ENCODE data around the gene TIMP2.
A peak's percentile ranks its signal among the peaks of the same experiment; 100 is the strongest.

The TIMP2 gene

DNA sequence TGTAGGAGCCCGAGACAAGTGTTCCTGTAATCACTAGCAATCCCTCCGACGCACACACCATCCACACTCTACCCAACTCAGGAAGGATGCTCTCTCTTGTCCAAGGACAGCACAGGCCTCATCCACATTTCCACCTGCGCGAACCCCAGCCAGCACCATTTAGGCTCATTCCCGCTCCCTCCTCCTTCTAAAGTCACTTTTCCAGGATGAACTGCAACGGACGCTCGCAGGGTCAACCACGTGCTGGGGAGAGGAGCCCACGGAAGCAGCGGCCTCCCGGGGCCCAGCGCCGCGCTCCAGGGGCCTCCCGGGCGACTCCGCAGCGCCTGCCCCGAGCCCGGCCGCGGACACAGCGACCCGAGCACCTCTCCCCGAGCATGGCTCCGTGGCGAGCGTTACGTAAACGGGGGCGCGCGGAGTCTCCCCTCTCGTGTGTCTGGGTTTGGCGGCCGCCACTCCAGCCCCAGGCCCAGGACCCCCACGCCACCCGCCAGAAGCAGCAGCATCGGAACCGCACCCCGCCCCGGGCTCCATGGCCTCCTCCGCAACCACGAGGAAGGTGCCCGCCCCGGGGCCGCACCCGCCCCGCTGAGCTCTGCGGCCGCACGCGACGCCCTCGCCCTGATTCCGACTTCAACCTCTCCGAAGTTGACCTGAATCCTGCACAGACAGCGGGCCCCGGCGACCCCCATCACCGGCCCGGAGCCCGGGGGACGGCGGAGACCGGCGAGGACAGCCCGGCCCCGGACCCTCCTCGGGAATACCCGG is 85.2 kb downstream of the TIMP2 start:
- peak; percentile 43 for ATAC-seq
- Mint-ChIP-seq H3K4me3 (peak overlapping the region; percentile 77 to 95), H3K27ac (peak overlapping the region; percentile 79 to 99), H3K27me3 (no peaks in the 10 kb centered on the region), H3K4me1 (peaks cover 47% of the 10 kb centered on the region), H3K9me3 (no peaks in the 10 kb centered on the region)
- peak; percentile 60 to 65 for DNase-seq

DNA sequence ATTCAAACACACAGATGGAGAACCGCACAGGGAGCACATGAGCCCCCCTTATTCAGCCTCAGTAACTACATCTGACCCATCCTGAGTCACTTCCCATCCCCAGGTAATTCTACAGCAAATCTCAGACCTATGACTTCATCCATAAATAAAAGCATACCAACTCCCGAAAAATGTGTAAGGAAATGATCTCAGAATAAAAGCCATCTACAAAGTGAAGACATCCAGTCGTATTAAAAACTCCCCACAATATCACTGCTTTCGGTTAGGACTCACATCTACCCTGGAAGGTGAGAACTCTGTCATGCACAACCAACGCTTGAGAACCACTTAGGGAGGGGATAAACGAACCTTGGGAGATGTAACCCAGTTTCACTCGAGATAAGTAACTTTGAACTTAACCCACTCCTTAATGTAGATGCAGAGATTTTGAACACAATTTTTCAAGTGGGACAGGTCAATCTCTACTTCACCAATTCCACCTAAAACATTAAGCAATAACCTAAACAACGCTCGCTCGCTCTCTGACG is 85.9 kb downstream of the TIMP2 start:
- Mint-ChIP-seq H3K4me3 (peak overlapping the region; percentile 77 to 95), H3K9me3 (no peaks in the 10 kb centered on the region), H3K27ac (peak overlapping the region; percentile 36 to 97), H3K27me3 (no peaks in the 10 kb centered on the region), H3K4me1 (peaks cover 43% of the 10 kb centered on the region)
- DNase-seq (no peak), ATAC-seq (no peak)

DNA sequence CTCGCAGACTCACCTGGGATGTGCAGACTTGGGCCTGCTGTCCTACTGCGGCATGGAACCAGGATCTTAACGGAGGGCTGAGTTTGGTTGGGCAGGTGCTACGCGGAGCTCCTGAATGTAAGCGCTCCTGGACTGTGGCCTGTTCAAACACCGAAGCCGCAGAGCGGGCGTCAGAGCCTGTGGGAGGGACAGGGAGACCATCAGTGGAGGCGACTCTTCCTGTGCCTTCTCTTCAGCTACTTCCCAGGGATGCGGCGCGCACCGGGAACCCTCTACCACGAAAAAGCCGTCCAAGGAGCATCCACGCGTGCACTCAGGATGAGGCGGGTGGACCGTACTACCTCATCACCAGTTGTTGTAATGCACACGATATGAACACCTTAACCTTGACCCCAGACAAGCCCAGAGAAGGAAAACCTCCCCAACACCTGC is 86.6 kb downstream of the TIMP2 start:
- Mint-ChIP-seq H3K4me1 (peaks cover 36% of the 10 kb centered on the region), H3K4me3 (peak overlapping the region; percentile 77 to 95), H3K27me3 (no peaks in the 10 kb centered on the region), H3K9me3 (no peaks in the 10 kb centered on the region), H3K27ac (peak overlapping the region in 1 of 2 donors; percentile 59)
- DNase-seq (no peak), ATAC-seq (no peak)

DNA sequence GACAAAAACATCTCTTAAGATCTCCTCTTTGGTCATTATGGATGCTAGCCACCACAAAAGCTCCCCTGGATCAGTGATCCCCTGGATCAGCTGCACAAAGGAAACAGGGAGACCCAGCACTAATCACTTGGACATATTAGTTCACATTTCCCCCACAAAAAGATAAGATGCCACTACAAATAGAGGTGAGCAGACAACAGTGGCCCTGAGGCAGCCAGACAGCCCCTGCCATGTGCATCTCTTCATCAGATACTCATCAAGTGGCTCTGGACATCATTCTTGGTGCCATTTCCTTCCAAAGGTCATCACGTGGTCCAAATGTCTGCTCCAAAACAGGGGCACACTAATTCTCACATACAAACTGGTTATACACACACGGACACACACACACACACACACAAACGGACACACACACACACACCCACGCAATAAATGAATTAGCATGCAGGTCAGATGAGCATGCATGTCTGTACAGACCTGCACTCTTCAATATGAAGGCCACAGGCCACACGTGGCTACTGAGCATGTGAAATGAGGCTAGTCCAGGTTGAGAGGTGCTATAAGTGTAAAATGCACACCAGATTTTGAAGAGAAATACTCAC is 88.7 kb downstream of the TIMP2 start:
- no peak for ATAC-seq
- no peak for DNase-seq
- Mint-ChIP-seq H3K27ac (peak overlapping the region in 1 of 2 donors; percentile 21), H3K9me3 (no peaks in the 10 kb centered on the region), H3K4me1 (peaks cover 31% of the 10 kb centered on the region), H3K4me3 (no peak overlapping the region), H3K27me3 (no peaks in the 10 kb centered on the region)

DNA sequence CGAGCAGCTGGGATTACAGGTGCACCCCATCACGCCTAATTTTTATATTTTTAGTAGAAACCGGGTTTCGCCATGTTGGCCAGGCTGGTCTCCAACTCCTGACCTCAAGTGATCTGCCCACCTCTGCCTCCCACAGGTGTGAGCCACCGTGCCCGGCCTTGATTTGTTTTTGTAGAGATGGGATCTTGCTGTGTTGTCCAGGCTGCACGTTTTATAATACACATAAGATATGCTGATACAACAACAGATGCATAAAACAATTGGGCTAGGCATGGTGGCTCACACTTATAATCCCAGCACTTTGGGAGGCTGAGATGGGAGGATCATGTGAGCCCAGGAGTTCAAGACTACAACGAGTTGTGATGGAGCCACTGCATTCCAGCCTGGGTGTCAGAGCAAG is 90.6 kb downstream of the TIMP2 start:
- DNase-seq (no peak), ATAC-seq (no peak)
- H3K27ac Mint-ChIP-seq = no peak overlapping the region
- H3K4me1 Mint-ChIP-seq = peaks cover 30% of the 10 kb centered on the region
- H3K9me3 Mint-ChIP-seq = no peaks in the 10 kb centered on the region
- H3K27me3 Mint-ChIP-seq = no peaks in the 10 kb centered on the region
- H3K4me3 Mint-ChIP-seq = no peak overlapping the region

DNA sequence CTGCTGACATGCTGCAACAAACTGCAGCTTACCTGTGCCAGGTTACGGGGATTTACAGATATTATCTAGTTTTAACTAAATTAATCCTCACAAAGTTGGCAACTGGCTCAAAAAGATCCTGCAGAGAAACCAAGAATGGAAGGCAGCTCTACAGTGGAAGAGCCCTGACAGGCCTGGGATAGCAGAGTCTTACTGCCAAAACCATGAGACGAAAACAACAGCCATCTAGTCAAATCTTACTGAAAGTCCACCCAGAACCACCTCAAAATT is 92.7 kb downstream of the TIMP2 start:
- Mint-ChIP-seq H3K27me3 (no peaks in the 10 kb centered on the region), H3K4me3 (no peak overlapping the region), H3K9me3 (no peaks in the 10 kb centered on the region), H3K27ac (peak overlapping the region in 1 of 2 donors; percentile 22), H3K4me1 (peaks cover 17% of the 10 kb centered on the region)
- DNase-seq (no peak), ATAC-seq (no peak)

DNA sequence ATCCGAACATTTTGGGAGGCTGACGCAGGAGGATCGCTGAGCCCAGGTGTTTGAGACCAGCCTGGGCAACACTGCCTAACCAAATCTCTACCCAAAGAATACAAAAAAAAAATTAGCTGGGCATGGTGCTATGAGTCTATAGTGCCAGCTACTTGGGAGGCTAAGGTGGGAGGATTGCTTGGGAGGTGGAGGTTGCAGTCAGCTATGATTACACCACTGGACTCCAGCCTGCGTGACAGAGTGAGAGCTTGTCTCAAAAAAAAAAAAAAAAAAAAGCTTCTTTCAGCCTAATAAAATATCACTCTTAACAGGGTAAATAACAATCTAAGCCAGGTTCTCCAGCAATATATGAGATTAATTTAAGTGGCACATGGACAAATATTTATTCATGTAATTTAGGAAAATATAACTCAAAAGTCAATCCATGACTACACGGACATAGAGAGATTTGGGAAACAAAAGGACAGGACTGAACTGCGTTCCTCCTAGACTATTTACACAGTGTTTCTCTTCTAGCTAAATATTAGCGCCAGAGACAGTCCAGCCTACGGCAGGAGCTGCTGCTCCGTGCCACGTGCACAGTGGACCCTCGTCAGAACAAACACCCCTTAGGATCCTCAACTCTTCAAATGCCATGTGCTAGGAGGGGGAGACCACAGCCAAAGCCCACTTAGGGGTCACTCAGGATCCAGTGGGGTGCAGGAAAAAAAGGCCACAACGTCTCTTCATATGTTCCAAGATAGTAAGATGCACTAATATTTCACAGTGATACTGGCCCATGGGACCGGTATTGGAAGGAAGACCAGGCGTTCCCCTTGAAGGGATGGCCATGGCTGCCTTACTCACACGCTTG is 93.3 kb downstream of the TIMP2 start:
- DNase-seq (no peak), ATAC-seq (no peak)
- peak overlapping the region in 1 of 2 donors; percentile 22 for H3K27ac Mint-ChIP-seq

DNA sequence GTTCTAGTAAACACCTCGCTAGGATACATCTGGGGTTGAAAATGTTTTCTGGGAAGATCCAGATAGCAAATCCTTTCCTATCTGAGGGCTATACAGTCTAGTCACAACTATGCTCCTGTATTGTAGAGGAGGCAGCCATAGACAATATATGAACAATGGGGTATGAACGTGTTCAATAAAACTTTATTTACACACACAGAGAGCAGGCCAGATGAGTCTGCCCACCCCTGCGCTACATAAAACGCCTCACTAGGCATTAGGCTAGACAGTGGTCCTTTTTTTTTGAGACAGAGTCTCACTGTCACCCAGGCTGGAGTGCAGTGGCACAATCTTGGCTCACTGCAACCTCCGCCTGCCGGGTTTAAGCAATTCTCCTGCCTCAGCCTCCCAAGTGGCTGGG is 95.7 kb downstream of the TIMP2 start:
- no peak for DNase-seq
- no peak for ATAC-seq
- Mint-ChIP-seq H3K27me3 (no peaks in the 10 kb centered on the region), H3K4me3 (no peak overlapping the region), H3K27ac (no peak overlapping the region), H3K4me1 (peaks cover 22% of the 10 kb centered on the region), H3K9me3 (no peaks in the 10 kb centered on the region)

More for the DNA sequence above, 93.3 kb downstream of the TIMP2 start:
- Mint-ChIP-seq H3K4me3 (no peak overlapping the region), H3K9me3 (no peaks in the 10 kb centered on the region), H3K27me3 (no peaks in the 10 kb centered on the region), H3K4me1 (peaks cover 14% of the 10 kb centered on the region)

DNA sequence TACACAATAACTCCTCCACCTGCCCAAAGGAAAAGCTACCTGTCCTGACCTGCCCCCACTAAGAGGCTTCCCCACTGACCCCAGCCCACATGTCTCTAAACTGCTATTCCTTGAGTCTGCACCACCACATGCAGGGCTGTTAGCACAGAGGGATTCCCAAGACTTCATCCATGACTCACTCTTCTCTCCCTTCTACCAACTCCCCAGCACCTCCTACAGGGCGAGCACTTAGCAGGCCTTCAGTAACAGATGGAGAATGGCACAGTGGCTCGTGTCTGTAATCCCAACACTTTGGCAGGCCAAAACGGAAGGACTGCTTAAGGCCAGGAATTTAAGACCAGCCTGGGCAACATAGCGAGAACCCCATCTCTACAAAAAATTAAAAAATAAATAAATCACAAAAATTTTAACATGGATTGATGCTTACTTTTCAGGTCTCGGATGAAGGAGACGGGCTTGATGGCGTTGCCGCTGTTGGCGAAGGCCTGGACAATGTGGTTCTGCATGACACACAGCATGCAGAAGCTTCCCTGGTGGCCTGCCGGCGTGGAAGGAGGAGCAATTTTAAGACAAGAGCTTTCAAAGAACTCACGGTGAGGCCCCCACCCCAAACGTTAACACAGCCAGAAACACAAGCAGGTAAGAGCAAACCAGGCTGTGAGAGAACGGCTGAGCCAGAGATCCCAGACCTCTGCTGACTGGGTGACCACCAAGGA is 96.6 kb downstream of the TIMP2 start:
- Mint-ChIP-seq H3K4me3 (no peak overlapping the region), H3K4me1 (peaks cover 27% of the 10 kb centered on the region), H3K9me3 (no peaks in the 10 kb centered on the region), H3K27ac (no peak overlapping the region), H3K27me3 (no peaks in the 10 kb centered on the region)
- DNase-seq (no peak), ATAC-seq (no peak)

DNA sequence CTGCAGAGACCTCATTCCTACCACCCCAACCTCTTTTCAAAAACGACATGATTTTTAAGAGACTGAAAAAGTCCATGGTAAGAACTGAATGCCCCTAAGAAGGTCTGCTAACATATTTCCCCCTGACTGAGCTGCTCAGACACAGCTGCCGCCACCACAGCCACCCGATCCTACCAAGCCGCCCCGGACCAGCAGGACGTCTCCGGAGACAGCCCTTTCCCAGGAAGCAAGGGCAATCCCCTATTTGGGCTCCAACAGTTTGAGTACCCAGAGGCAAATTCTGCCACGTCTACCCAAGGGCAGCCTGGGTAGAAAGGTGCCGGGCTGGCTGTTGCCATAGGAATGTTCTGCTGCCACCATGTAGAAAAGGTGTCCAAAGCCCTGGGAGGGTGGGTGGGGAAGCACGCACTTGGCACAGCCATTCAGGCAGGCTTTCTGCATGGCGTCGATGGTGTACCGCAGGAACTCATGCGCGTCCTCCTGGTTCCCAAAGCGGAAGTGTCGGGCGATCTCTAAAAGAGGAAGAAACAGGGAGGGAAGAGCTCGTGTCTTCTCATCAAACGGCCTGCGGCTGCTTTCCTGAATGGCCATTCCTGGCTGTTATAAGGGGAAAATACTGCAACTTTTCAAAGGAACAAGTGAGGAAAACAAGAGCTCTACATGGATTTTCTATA is 98.2 kb downstream of the TIMP2 start:
- DNase-seq (no peak), ATAC-seq (no peak)
- H3K27me3 Mint-ChIP-seq = no peaks in the 10 kb centered on the region
- no peak overlapping the region for H3K27ac Mint-ChIP-seq
- peaks cover 43% of the 10 kb centered on the region for H3K4me1 Mint-ChIP-seq
- no peak overlapping the region for H3K4me3 Mint-ChIP-seq
- no peaks in the 10 kb centered on the region for H3K9me3 Mint-ChIP-seq

DNA sequence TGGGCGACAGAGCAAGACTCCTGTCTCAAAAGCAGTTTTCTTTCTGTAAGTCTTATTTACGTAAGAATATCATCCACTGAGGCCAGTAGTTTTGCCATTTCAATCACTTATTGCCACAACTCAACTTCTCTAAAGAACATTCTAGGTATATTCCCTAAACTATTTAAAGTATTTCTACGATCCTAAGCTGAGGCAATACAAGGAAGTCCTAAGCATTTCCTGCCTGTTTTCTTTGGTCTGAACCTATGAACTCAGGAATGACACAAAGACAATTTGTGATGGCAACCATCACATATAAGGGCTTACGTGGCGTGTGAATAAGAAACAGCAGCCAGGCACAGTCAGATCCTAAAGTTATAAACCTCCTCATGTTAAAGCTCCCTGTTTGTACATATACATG is 98.8 kb downstream of the TIMP2 start:
- H3K9me3 Mint-ChIP-seq = no peaks in the 10 kb centered on the region
- no peak for ATAC-seq
- no peak for DNase-seq
- no peak overlapping the region for H3K4me3 Mint-ChIP-seq
- peak overlapping the region in 1 of 2 donors; percentile 73 for H3K27ac Mint-ChIP-seq
- H3K27me3 Mint-ChIP-seq = no peaks in the 10 kb centered on the region
- H3K4me1 Mint-ChIP-seq = peaks cover 41% of the 10 kb centered on the region

DNA sequence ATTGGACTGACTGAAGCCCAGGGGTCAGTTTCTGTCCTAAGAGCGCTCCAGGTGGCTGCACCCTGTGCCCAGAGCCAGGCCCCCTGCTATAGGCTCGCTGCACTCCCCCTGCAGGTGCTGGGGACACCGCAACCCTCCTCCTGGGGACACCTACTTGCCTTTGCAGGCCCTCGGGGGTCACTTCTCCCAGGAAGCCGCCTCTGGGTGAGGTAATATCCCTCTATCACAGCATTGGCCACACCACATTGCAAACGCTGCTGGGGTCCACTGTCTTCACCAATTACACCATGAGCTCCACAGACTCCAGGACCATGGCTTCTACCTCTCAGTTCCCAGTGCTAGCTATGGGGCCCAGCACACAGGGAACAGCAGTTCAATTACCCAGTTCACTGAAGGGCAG is 99.5 kb downstream of the TIMP2 start:
- Mint-ChIP-seq H3K27me3 (no peaks in the 10 kb centered on the region), H3K4me1 (peaks cover 46% of the 10 kb centered on the region), H3K4me3 (no peak overlapping the region), H3K9me3 (no peaks in the 10 kb centered on the region), H3K27ac (peak overlapping the region in 1 of 2 donors; percentile 73)
- DNase-seq (no peak), ATAC-seq (no peak)

DNA sequence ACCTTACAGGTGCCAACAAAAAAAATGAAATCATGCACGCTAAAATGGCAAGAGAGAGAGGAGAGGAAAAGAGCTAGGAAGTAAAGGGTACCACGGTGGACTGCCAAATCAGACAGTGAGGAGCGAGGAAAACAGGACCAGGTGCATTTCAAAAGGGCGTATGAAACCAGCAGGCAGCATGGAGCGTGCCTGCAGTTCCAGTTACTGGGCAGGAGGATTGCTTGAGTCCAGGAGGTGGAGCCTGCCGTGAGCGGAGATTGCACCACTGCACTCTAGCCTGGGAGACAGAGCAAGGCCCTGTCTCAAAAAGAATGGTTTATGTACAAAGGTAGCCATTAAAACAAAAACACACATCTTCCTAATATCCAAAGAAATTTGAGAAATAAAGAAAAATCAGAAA is 100.9 kb downstream of the TIMP2 start:
- Mint-ChIP-seq H3K27me3 (no peaks in the 10 kb centered on the region), H3K9me3 (no peaks in the 10 kb centered on the region), H3K4me1 (peaks cover 60% of the 10 kb centered on the region), H3K27ac (peak overlapping the region; percentile 5 to 52), H3K4me3 (no peak overlapping the region)
- DNase-seq (no peak), ATAC-seq (no peak)

DNA sequence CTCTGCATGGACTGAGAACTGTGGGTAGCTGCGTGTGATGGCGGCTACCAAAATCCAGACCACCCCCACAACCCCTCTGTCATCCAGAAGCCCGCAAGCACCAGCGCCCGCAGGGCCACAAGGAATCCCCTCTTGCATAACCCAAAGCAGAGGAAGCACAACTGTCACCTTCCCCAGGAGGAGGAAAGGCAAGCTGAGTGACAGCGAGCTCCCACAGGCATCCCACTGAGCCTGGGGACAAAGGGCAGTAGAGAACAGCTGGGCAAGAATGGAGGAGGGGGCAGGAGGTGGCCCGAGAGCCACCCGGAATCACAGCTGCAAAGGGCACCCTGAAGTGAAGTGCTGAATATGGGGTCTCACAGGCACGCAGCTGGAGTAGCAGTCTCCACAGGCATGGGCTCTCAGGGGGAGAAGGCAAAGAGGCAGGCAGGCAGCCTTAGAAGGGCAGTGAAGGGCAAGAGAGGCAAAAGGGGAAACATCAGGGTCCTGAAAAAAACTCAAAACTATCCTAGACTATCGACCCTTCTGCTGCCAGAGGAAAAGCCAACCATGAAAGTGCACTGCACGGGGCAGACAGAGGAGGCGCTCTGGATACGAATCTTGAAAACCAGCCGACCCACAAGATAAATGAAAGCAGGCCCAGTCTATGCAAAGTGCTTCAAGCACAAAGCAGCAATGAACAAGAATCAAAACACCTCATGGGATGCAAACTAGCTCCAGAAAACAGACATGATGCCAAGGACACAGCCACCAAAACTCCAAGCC is 101.7 kb downstream of the TIMP2 start:
- Mint-ChIP-seq H3K4me3 (no peak overlapping the region), H3K9me3 (no peaks in the 10 kb centered on the region), H3K27me3 (no peaks in the 10 kb centered on the region), H3K4me1 (peaks cover 64% of the 10 kb centered on the region), H3K27ac (no peak overlapping the region)
- DNase-seq (no peak), ATAC-seq (no peak)

Data from stimulated activated naive CD8-positive, alpha-beta T cell treated with anti-CD3 and anti-CD28 coated beads, Interleukin-15, amount 100 ng/mL, for 72 hours (primary cell).